GM21360 (cell line): ENCODE measurements around the gene SMCO2.

Source experiments
- ATAC-seq: cut with Tn5 transposase; IDR thresholded peaks from one replicate; pipeline ENCODE4 v1.9.1; 2021; ENCODE audit warnings: mild to moderate bottlenecking, moderate library complexity; ENCODE audit not compliant: unreplicated experiment

Gene SMCO2

DNA sequence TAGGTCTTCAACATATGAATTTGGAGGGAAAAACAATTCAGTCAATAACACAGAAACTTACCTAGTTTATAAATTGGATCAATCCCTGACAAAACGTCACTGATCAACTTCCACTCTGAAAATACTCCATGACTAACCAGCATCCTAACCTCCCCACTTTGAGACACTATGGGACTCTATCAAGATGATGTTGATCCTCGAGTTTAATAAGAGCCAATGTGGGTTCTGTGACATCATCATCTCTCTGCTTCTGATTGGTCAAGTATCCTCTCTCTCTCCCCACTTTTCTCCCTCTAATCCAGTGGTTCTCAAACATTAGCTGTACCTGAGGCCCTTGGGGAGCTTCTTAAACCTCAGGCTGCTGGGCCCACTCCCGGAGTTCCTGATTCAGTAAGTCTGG lies at the start of gene SMCO2:
TSS of gene SMCO2 (plus strand) at position 301 of the 400 bp plus-strand sequence. CDS start 23,896 bp downstream, outside the sequence.
- ATAC-seq, result no peak

DNA sequence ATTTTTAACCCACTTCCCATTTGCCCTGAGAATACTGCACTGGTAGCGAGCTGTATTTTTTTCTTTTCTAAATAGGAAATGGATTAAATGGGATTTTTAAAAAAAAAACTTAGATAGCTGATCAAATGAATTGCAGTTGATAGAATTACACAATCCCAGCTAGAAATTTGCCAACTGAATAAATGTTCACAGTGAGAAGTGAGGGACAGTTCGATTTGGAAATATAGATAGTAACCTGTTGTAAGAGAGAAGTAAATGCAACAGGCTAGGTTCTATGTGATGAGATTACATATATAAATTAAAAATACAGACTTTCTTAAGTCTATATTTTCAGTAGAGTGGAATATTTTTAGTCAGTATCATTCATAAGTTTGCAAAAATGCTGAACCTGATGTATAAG lies 48.1 kb upstream of the SMCO2 start:
- no peak for ATAC-seq

DNA sequence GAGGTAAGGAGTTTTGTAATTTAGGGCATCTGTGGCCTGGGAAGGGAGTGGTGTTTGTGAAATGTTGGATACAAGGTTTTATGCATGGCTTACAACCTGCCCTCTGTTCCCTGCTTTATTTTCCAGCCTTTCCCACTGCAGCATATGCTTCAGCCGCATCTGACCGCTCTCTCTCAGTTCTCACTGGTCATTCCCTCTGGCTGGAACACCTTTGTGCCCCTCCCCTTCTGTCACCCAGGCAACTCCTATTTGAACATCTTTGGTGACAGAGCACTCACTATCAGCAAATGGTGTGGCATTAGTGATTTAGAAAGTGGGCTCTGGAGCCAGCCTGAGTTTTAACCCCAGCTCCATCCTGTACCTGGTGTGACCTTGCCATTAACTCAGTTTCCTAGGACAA lies 47.5 kb upstream of the SMCO2 start:
- ATAC-seq, result no peak

DNA sequence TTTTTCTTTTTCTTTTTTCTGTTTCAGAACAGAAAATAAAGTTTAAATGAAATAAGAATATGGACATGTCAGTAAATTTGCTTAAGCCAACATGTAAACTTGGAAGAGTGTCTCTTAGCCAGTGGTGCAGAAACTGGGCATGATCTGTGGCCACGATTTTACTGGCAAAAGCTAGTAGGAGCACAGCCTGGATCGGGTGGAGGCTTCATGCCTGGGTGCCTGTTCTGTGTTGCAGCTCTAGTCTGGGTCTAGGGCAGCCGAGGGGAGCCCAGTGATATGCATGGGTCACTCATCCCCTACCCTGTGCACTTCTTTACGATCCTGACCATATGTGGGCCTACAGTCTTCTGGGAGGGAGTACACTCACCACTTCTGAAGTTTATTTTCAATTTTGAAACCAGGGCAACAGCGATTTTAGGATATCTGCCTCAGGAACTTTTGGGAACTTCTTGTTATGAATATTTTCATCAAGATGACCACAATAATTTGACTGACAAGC lies 45.6 kb upstream of the SMCO2 start:
- ATAC-seq, result no peak

DNA sequence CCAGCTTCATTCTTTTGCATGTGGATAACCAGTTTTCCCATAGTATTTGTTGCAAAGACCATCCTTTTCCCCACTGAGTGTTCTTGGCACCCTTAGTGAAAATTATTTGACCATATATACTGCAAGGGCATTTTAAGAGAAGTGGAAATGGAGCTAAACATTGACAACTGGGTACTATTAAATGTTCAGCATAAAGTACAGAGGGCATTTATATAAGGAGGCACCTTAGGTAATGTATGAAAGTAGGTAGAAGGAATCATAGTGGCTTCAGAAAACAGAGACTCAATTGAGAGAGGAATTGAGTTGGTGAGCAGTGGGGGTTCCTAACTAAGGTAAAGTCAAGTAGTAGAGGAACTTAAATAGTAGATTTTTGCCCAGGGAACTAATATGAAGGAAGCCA lies 34.5 kb upstream of the SMCO2 start:
- no peak for ATAC-seq

DNA sequence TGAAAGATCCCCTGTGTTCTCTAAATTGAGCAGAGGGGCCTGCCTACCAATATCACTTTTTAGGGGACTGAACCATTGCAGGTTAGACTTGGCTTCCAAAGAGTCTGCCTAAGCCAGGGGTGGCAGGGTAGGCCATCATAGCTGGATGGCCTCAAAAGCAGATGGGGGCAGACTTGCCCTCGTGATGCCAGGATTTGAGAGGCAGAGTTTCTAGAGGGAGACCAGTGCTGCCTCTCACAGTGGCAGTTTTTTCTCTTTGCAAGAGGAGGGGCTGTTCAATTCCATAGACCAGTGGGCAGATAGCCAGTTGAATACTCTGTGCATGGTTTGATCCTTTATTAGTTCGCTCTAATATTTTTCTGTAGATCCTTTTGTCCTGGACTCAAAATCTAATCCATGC lies 23.8 kb upstream of the SMCO2 start:
- ATAC-seq, result no peak

DNA sequence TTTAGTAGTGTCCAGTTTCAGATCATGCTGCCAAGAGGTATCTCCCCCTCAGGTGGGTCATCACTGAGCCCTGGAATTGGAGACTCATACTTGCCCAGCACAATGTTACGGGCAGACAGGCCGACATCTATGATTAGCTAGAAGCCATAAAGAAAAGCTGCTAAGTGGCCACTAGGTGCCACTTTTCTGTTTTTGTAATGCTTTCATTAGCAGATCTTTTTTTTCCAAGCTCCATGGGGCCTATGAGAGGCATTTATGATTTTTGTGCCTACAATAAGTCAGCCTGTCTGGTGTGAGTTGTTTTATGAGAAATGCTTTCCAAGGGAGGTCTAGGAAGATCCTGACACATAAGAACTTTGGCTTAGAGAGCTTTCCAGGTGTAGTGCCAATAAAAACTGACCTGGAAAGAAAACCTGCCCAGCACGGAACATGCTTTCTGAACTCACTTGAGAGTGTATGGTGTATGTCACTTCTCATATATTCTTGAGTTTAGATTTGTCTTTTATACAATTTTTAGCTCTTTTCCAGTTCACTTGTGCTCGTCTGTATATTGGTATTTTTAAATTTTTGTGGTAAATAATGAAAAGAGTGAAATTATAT lies 21.8 kb upstream of the SMCO2 start:
- no peak for ATAC-seq

DNA sequence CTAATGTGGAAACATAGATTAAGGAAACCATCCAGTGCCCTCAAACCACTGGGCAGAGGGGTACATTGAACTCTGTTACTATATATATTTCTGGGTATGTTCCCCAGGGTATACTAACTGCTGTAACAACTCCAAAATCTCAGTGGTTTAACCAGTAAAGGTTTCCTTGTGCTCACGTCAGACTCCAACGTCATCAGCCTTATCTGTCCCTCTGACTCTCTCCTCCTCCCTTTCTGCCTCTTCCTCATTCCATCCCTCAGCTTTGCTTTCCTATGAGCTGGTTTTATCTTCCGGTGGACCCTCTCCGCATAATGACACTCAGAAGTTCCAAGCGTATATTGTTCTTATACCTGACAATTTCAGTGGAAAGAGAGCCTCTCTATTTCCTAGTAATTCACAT lies 21.2 kb upstream of the SMCO2 start:
- ATAC-seq, result no peak

DNA sequence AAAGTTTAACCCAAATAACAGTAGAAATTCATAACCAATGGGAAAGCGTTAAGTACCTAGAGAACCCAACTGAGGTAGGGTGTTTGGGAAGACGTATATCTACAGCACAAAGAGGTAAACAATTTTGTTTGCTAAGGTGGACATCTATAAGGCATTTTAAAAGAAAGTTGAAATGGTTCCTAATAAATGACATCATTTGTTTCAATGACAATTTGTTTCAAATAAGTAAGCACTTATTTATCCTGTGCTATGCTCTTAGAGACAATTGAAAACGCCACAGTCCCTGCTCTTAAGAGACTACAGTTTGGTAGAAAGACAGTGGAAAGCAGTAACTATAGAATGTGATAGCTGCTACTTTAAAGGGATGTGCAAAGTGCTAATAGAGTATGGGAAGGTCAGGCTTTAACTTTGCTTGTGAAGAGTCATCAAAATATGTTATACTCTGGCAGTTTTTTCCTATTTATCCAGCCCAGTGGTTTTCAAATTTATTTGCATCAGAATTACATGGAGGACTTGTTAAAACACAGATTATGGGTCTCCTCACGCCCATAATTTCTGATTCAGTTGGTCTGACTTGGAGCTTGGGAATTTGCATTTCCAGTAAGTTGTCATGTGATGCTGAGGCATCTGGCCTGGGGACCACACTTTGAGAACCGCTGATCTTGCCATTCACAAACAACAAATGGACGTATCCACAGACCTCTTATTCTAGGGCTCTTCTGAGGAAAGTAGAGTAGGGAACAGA lies 19.6 kb upstream of the SMCO2 start:
- ATAC-seq, result no peak

DNA sequence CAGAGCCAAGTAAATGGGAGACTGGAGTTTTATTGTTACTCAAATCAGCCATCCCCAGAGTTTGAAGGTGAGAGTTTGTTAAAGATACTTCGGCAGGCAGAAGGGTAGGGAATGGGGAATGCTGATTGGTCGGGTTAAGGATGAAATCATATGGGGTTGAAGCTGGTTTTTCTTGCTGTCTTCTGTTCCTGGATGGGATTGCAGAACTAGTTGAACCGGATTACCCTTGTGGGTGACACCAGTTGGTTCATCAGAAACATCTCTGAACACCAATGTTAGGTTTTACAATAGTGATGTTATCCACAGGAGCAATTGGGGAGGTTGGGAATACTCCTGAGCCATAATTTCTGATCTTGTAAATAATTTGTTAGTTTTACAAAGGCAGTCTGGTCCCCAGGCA lies 18.7 kb upstream of the SMCO2 start:
- ATAC-seq, result no peak

DNA sequence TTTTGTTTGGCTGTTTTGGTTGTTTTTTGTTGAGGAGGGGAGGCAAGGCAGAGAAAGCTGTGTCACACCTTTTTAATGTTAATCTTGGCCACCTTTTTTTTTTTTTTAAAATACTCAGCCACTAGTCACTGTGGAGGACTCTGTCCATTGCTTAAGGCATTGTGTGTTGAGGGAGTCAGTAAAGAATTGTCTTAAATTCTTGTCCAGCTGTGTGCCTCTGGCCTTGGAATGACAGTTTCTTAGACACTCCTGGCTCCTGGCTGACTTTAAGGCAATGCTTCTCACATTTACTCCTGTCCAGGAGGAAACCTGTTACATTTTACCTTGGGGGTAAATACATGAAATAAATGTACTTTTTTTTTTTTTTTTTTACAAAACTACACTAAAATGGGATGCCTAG lies 18.1 kb upstream of the SMCO2 start:
- no peak for ATAC-seq

DNA sequence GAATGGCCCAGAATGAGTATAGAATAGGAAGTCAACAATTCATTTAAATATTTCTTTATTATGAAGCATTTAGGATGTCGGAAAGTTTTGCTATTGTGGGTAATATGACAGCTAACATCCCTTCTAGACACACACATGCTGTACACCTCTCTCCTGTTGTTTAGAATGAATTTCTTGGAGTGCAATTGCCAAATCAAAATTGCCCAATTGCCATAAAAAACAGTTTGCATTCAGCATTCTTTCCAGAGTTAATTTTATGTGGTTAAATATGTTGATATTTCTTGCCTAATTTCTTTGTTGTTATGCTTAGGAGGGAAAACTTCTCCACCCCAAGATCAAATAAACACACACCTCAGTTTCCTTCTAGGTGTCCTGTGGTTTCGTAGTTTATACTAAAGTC lies 16.9 kb upstream of the SMCO2 start:
- ATAC-seq, result no peak

DNA sequence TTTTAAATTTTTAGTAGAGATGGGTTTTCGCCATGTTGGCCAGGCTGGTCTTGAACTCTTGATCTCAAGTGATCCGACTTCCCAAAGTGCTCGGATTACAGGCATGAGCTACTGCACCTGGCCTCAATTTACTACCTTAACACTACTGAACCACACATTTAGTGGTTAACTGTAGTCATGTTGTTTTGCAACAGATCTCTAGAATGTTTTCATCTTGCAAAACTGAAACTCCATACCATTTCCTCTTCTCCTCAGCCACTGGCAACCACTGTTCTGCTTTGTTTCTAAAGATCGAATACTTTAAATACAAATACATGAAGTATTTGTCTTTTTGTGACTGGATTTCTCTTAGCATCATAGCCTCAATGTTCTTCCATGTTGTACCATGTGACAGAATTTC lies 15.4 kb upstream of the SMCO2 start:
- no peak for ATAC-seq

DNA sequence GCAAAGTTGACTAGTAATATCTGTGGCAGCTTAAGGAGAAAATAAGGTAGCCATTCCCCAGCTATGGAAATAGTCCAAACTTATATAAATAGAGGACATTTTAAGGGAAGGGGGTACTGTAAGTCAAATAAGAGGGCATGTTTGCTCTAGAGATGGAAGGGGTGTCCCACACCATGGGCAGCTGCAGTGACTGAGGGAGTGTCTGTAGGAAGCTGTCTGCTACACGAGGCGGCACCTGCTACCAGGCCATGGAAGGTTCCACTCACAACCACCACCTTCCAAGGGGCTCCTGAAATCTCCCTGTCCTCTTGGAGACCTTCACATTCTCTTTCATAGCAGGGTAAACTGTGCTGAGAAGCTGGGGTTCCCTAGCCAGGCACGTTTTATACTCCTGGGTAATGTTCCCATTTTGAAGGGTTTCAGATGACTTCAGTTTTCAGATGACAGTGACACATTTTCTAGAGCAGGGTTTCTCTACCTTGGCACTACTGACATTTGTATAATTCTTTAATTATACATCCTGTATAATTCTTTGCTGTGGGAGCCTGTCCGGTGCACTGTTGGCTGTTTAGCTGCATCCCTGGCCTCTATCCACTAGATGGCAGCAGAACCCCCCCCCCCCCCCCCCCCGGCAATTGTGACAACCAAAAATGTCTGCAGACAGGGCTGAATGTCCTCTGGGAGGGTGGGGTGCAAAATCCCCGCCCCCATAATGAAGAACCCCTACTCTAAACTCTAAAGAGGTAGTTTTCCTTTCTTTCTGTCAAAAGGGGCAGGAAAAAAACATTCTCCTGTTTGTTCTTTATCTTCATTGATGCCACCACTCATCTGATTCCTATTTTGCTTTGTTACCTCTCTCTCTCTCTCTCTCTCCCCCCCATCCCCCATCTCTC lies 11.6 kb upstream of the SMCO2 start:
- no peak for ATAC-seq

DNA sequence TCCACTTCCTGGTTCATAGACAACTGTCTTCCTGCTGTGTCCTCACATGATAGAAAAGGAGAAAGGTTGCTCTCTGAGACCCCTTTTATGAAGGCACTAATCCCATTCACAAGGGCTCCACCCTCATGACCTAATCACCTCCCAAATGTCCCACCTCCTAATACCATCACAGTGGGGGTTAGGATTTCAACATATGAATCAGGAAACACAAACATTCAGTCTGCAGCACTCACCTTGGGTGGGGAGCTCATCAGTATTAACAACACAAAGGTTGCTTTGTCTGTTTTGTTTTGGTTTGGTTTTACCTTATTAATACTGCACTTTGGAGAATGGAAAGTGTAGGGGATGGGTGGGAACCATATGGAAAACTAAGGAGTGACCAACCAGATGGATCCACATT lies 10.5 kb upstream of the SMCO2 start:
- no peak for ATAC-seq

DNA sequence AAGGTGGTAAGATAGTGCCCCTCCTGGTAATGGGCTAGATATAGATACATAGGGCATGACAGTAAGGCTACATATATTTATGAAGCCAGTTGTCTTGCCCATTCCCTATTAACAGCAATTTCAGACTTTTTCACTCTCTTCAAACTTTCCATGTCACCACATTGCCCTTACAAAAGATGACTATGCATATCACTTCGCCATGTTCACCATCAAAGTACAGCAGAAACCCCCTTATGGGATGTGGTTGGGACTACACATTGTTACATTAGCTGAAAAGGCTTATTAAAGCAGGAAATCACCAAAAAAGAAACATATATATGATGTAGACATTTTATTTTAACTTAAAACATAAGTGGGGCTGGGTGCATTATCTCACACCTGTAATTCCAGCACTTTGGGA lies 9.8 kb upstream of the SMCO2 start:
- no peak for ATAC-seq

DNA sequence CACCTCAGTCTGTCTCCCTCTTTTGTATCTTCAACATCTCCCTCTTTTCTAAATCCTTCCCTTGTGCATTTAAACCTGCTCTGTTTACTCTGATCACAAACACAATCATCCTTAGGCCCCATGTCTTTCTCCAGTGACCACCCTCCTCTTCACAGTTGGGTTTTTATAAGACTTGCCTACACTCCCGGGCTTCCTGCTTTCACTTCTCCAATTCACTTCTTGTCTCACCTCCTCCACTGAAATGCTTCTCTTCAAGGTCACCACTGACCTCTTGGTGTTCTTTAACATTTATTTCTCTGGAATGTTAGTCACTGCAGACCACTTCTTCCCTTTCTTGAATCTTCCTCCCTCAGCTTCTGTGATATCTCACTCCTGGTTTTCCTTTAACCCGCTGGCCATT lies 8.7 kb upstream of the SMCO2 start:
- no peak for ATAC-seq

DNA sequence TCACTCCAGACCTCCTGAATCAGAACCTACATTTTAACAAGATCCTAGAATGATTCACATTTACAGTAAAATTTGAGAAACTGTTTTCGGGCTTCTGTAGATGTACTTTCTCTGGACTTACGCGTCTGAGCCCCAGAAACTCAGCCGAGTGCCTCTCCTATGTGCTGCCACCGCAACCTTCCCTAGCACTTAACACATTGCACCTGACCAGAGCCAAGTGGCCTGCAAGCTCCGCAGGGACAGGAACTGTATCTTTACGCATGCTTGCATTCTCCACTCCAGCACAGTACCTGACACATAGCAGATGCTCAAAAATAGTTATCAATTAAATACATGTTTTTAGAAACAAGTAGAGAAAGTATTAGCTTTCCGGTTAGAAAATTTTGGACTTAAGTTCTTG lies 1.2 kb downstream of the SMCO2 start:
- no peak for ATAC-seq

DNA sequence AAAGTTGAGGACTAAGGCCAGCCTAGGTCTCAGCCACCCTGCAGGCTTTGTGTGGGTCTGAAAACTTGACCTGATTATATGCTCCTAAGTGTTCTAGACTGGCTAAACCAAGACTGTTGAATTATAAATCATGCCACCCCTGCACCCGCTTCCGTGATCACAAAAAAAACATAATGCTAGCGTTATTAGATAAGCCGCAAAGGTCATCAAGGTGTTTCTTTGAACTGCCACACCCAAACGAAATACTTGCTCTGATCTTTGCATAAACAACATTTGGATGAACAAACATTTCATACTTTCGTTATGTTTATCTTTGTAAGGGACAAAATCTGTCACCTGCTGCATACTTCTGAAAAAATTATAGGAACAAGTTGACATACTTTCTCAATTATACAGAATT lies 2.5 kb downstream of the SMCO2 start:
- no peak for ATAC-seq

DNA sequence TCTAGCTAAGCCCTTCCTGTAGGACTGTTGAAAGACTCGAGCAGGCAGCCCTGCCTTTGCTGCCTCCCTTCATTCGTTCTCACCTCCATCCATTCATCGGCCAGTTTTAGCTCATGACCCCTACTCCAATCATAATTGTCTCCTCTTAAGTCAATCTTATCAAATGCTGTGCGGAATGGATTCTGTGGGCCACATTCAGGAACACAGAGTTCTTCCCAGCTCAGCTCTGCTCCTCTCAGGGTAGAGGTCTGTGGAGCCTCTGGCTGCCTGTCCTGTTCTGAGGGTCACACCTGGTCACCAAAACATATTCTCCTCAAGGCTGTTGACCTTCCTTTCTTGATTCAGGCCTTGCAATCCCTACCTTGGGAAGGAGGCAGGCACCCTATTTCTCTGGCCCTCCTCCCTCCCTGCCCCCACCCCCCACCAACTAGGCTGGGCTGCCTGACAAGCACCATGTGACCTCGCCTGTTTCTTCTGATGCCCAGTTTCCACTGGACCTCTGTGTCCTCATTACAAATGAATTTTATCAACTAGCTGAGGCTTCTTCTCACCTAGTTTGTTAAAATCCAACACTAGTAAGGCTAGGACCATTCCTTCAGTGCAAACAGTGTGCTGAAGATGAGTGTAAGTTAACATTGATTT lies 3.5 kb downstream of the SMCO2 start:
- ATAC-seq, result no peak
